ENCODE measurements around the gene HOATZ.

The HOATZ gene

GRCh38 chr11:111559800-111560464 is 45.4 kb downstream of the HOATZ start:
- H3K4me3 ChIP-seq (ENCODE audit: low read depth in 1 of 5, low read length in 5 of 5), result no peak overlapping the region
- peaks cover 0 to 3% (median 0%) of the 10 kb centered on the region in 5 donors for H3K36me3 ChIP-seq (ENCODE audit: control insufficient read depth in 5 of 5, insufficient read depth in 5 of 5, low read length in 5 of 5)
- no peak overlapping the region for H3K27ac ChIP-seq (ENCODE audit: low read depth, low read length)
- peaks cover 0 to 3% (median 0%) of the 10 kb centered on the region in 5 donors for H3K9me3 ChIP-seq (ENCODE audit: control insufficient read depth in 5 of 5, low read length in 5 of 5)
- H3K4me1 ChIP-seq (ENCODE audit: control insufficient read depth in 5 of 5, insufficient read depth in 5 of 5, low read length in 5 of 5), result peaks cover 0 to 18% (median 10%) of the 10 kb centered on the region in 5 donors
- no peaks in the 10 kb centered on the region for H3K27me3 ChIP-seq (ENCODE audit: control insufficient read depth in 5 of 5, insufficient read depth in 4 of 5, low read length in 5 of 5)
- H3K9ac ChIP-seq (ENCODE audit: low read length in 5 of 5), result no peak overlapping the region

- Histone ChIP-seq H3K4me1 (ENCODE audit: control insufficient read depth in 5 of 5, insufficient read depth in 5 of 5, low read length in 5 of 5) (peaks cover 0 to 22% (median 10%) of the 10 kb centered on the region in 5 donors), H3K4me3 (ENCODE audit: low read depth in 1 of 5, low read length in 5 of 5) (no peak overlapping the region), H3K27ac (ENCODE audit: low read depth, low read length) (no peak overlapping the region), H3K27me3 (ENCODE audit: control insufficient read depth in 5 of 5, insufficient read depth in 4 of 5, low read length in 5 of 5) (no peaks in the 10 kb centered on the region), H3K36me3 (ENCODE audit: control insufficient read depth in 5 of 5, insufficient read depth in 5 of 5, low read length in 5 of 5) (no peaks in the 10 kb centered on the region), H3K9ac (ENCODE audit: low read length in 5 of 5) (no peak overlapping the region), H3K9me3 (ENCODE audit: control insufficient read depth in 5 of 5, low read length in 5 of 5) (peaks cover 0 to 3% (median 0%) of the 10 kb centered on the region in 5 donors)
Measured at GRCh38 chr11:111560800-111561199, 46.2 kb downstream of the HOATZ start.

GRCh38 chr11:111561306-111561705 is 46.7 kb downstream of the HOATZ start:
- no peaks in the 10 kb centered on the region for H3K9me3 ChIP-seq (ENCODE audit: control insufficient read depth in 5 of 5, low read length in 5 of 5)
- no peaks in the 10 kb centered on the region for H3K27me3 ChIP-seq (ENCODE audit: control insufficient read depth in 5 of 5, insufficient read depth in 4 of 5, low read length in 5 of 5)
- H3K4me3 ChIP-seq (ENCODE audit: low read depth in 1 of 5, low read length in 5 of 5), result no peak overlapping the region
- no peak overlapping the region for H3K9ac ChIP-seq (ENCODE audit: low read length in 5 of 5)
- H3K36me3 ChIP-seq (ENCODE audit: control insufficient read depth in 5 of 5, insufficient read depth in 5 of 5, low read length in 5 of 5), result no peaks in the 10 kb centered on the region
- no peak overlapping the region for H3K27ac ChIP-seq (ENCODE audit: low read depth, low read length)
- H3K4me1 ChIP-seq (ENCODE audit: control insufficient read depth in 5 of 5, insufficient read depth in 5 of 5, low read length in 5 of 5), result peaks cover 0 to 22% (median 10%) of the 10 kb centered on the region in 5 donors

- H3K9ac ChIP-seq (ENCODE audit: low read length in 5 of 5), result no peak overlapping the region
- no peaks in the 10 kb centered on the region for H3K9me3 ChIP-seq (ENCODE audit: control insufficient read depth in 5 of 5, low read length in 5 of 5)
- no peaks in the 10 kb centered on the region for H3K36me3 ChIP-seq (ENCODE audit: control insufficient read depth in 5 of 5, insufficient read depth in 5 of 5, low read length in 5 of 5)
- no peak overlapping the region for H3K4me3 ChIP-seq (ENCODE audit: low read depth in 1 of 5, low read length in 5 of 5)
- no peaks in the 10 kb centered on the region for H3K27me3 ChIP-seq (ENCODE audit: control insufficient read depth in 5 of 5, insufficient read depth in 4 of 5, low read length in 5 of 5)
- H3K4me1 ChIP-seq (ENCODE audit: control insufficient read depth in 5 of 5, insufficient read depth in 5 of 5, low read length in 5 of 5), result peaks cover 0 to 22% (median 10%) of the 10 kb centered on the region in 5 donors
- no peak overlapping the region for H3K27ac ChIP-seq (ENCODE audit: low read depth, low read length)
Measured at GRCh38 chr11:111561791-111562325, 47.3 kb downstream of the HOATZ start.

GRCh38 chr11:111562692-111563389 is 48.3 kb downstream of the HOATZ start:
- no peaks in the 10 kb centered on the region for H3K36me3 ChIP-seq (ENCODE audit: control insufficient read depth in 5 of 5, insufficient read depth in 5 of 5, low read length in 5 of 5)
- no peaks in the 10 kb centered on the region for H3K9me3 ChIP-seq (ENCODE audit: control insufficient read depth in 5 of 5, low read length in 5 of 5)
- H3K4me1 ChIP-seq (ENCODE audit: control insufficient read depth in 5 of 5, insufficient read depth in 5 of 5, low read length in 5 of 5), result peaks cover 0 to 22% (median 10%) of the 10 kb centered on the region in 5 donors
- H3K9ac ChIP-seq (ENCODE audit: low read length in 5 of 5), result no peak overlapping the region
- no peak overlapping the region for H3K4me3 ChIP-seq (ENCODE audit: low read depth in 1 of 5, low read length in 5 of 5)
- no peak overlapping the region for H3K27ac ChIP-seq (ENCODE audit: low read depth, low read length)
- H3K27me3 ChIP-seq (ENCODE audit: control insufficient read depth in 5 of 5, insufficient read depth in 4 of 5, low read length in 5 of 5), result no peaks in the 10 kb centered on the region

- Histone ChIP-seq H3K4me1 (ENCODE audit: control insufficient read depth in 5 of 5, insufficient read depth in 5 of 5, low read length in 5 of 5) (peaks cover 0 to 17% (median 10%) of the 10 kb centered on the region in 5 donors), H3K27ac (ENCODE audit: low read depth, low read length) (no peak overlapping the region), H3K9me3 (ENCODE audit: control insufficient read depth in 5 of 5, low read length in 5 of 5) (no peaks in the 10 kb centered on the region), H3K4me3 (ENCODE audit: low read depth in 1 of 5, low read length in 5 of 5) (no peak overlapping the region), H3K27me3 (ENCODE audit: control insufficient read depth in 5 of 5, insufficient read depth in 4 of 5, low read length in 5 of 5) (no peaks in the 10 kb centered on the region), H3K36me3 (ENCODE audit: control insufficient read depth in 5 of 5, insufficient read depth in 5 of 5, low read length in 5 of 5) (no peaks in the 10 kb centered on the region), H3K9ac (ENCODE audit: low read length in 5 of 5) (no peak overlapping the region)
Measured at GRCh38 chr11:111565114-111565720, 50.6 kb downstream of the HOATZ start.

- H3K36me3 ChIP-seq (ENCODE audit: control insufficient read depth in 5 of 5, insufficient read depth in 5 of 5, low read length in 5 of 5), result no peaks in the 10 kb centered on the region
- H3K9me3 ChIP-seq (ENCODE audit: control insufficient read depth in 5 of 5, low read length in 5 of 5), result no peaks in the 10 kb centered on the region
- H3K4me1 ChIP-seq (ENCODE audit: control insufficient read depth in 5 of 5, insufficient read depth in 5 of 5, low read length in 5 of 5), result peaks cover 0 to 10% (median under 1%) of the 10 kb centered on the region in 5 donors
- H3K27ac ChIP-seq (ENCODE audit: low read depth, low read length), result no peak overlapping the region
- H3K4me3 ChIP-seq (ENCODE audit: low read depth in 1 of 5, low read length in 5 of 5), result no peak overlapping the region
- H3K9ac ChIP-seq (ENCODE audit: low read length in 5 of 5), result no peak overlapping the region
- no peaks in the 10 kb centered on the region for H3K27me3 ChIP-seq (ENCODE audit: control insufficient read depth in 5 of 5, insufficient read depth in 4 of 5, low read length in 5 of 5)
Measured at GRCh38 chr11:111566324-111566723, 51.7 kb downstream of the HOATZ start.

- H3K36me3 ChIP-seq (ENCODE audit: control insufficient read depth in 5 of 5, insufficient read depth in 5 of 5, low read length in 5 of 5), result no peaks in the 10 kb centered on the region
- no peaks in the 10 kb centered on the region for H3K9me3 ChIP-seq (ENCODE audit: control insufficient read depth in 5 of 5, low read length in 5 of 5)
- no peak overlapping the region for H3K9ac ChIP-seq (ENCODE audit: low read length in 5 of 5)
- H3K27ac ChIP-seq (ENCODE audit: low read depth, low read length), result no peak overlapping the region
- no peak overlapping the region for H3K4me3 ChIP-seq (ENCODE audit: low read depth in 1 of 5, low read length in 5 of 5)
- peaks cover 1 to 19% (median 14%) of the 10 kb centered on the region in 5 donors for H3K4me1 ChIP-seq (ENCODE audit: control insufficient read depth in 5 of 5, insufficient read depth in 5 of 5, low read length in 5 of 5)
- no peaks in the 10 kb centered on the region for H3K27me3 ChIP-seq (ENCODE audit: control insufficient read depth in 5 of 5, insufficient read depth in 4 of 5, low read length in 5 of 5)
Measured at GRCh38 chr11:111569476-111569875, 54.9 kb downstream of the HOATZ start.

- H3K4me1 ChIP-seq (ENCODE audit: control insufficient read depth in 5 of 5, insufficient read depth in 5 of 5, low read length in 5 of 5), result peaks cover 1 to 25% (median 19%) of the 10 kb centered on the region in 5 donors
- H3K4me3 ChIP-seq (ENCODE audit: low read depth in 1 of 5, low read length in 5 of 5), result no peak overlapping the region
- H3K9ac ChIP-seq (ENCODE audit: low read length in 5 of 5), result no peak overlapping the region
- no peaks in the 10 kb centered on the region for H3K9me3 ChIP-seq (ENCODE audit: control insufficient read depth in 5 of 5, low read length in 5 of 5)
- H3K36me3 ChIP-seq (ENCODE audit: control insufficient read depth in 5 of 5, insufficient read depth in 5 of 5, low read length in 5 of 5), result no peaks in the 10 kb centered on the region
- H3K27ac ChIP-seq (ENCODE audit: low read depth, low read length), result no peak overlapping the region
- H3K27me3 ChIP-seq (ENCODE audit: control insufficient read depth in 5 of 5, insufficient read depth in 4 of 5, low read length in 5 of 5), result no peaks in the 10 kb centered on the region
Measured at GRCh38 chr11:111570796-111571195, 56.2 kb downstream of the HOATZ start.

All from subcutaneous abdominal adipose tissue (tissue), 5 donors.